ENCODE measurements around the gene ZKSCAN1.
"Not testable (repeated sequence)": the region's sequence is repeated elsewhere in the genome, so short reads cannot be mapped to it uniquely, and the experiment has no call there.

Gene ZKSCAN1

GRCh38 chr7:100003711-100004661 is 11.4 kb upstream of the ZKSCAN1 start:
- DNase-seq (ENCODE audit: low spot score) = no peak

- DNase-seq (ENCODE audit: low spot score) = no peak
These were observed 7.5 kb upstream of the ZKSCAN1 start for GRCh38 chr7:100007887-100008286.

- DNase-seq (ENCODE audit: low spot score) = no peak
These were observed 6.9 kb upstream of the ZKSCAN1 start for GRCh38 chr7:100008525-100008924.

DNA sequence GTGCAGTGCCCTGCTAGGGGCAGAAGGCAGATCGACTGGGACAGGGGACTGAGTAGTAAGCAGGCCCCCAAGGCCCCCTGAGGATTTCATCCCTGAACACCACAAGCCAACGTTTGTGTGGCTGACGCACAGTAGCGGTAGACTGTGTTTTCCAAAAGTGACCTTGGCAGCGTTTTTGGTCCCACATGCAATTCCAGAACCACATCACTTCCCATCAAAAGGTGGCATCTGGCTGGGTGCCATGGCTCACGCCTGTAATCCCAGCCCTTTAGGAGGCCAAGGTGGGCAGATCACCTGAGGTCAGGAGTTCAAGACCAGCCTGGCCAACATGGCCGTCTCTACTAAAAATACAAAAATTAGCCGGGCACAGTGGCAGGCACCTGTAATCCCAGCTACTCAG is 5.4 kb upstream of the ZKSCAN1 start:
- not testable (repeated sequence) for DNase-seq (ENCODE audit: low spot score)

GRCh38 chr7:100010901-100011300 is 4.5 kb upstream of the ZKSCAN1 start:
- DNase-seq (ENCODE audit: low spot score) = no peak

DNA sequence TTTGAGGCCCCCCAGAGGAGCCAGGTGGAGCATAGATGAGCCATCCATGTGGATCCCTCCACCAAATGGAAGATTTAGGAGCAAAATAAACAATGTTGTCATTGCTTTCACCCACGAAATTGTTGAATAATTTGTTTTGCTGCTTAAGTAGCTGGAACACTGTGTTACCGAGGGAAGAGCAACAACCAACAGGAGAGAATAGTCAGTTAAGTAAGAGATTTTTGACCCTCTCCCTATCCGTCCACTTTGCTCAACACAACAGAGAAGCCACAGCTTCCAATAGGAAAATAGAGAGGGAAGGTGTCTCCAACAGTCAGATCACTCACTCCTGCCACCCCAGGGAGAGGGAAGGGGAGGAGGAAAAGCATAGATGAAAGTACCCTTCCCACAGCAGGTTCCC is 3.9 kb upstream of the ZKSCAN1 start:
- no peak for DNase-seq (ENCODE audit: low spot score)

GRCh38 chr7:100012385-100013327 is 2.7 kb upstream of the ZKSCAN1 start:
- DNase-seq (ENCODE audit: low spot score) = peak; percentile 86

- DNase-seq (ENCODE audit: low spot score) = no peak
These were observed 2.1 kb upstream of the ZKSCAN1 start for GRCh38 chr7:100013328-100013676.

DNA sequence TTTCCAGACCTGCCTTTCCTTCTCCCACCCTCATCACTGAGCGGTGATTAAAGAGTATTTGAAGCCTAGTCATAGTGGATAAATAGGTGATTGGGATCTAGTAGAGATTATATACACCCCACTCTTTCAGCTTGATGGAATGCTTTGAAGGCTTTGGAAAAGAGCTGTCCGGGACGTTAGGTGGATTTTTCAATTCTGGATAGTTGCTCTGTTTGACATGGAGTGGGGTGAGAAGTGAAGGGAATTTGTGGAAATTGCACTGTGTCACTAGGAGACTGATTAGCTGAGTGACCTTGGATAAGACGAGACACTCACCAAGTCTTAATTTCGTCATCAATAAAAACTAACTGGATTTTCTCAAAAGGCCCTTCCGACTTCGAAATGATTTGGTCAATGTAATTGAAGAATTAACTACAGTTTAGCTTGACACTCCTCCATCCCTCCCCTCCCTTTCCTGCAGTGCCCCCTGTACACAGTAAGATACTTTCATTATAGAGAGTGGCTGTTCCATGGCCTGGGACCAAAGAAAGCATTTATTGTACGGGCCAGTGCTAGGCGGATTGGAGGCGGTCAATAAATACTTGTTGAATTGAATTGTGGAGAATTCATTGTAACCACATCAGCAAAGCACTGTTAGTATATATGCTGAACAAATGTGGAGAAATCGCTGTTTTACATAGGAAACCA is 962 bp downstream of the ZKSCAN1 start:
- peak; percentile 89 for DNase-seq (ENCODE audit: low spot score)

DNA sequence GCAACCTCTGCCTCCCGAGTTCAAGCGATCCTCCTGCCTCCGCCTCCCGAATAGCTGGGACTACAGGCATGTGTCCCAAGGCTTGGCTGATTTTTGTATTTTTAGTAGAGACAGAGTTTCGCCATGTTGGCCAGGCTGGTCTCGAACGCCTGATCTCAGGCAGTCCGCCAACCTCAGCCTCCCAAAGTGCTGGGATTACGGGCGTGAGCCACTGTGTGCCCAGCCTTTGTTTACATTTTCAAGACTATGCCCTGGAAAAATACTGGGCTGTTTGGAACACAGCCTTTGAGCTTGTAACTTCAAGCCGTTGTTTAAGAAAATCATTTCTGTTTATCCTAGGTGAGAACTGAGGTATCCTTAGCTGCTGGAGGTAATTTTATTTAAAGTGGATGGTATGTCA is 1.9 kb downstream of the ZKSCAN1 start:
- no peak for DNase-seq (ENCODE audit: low spot score)

DNA sequence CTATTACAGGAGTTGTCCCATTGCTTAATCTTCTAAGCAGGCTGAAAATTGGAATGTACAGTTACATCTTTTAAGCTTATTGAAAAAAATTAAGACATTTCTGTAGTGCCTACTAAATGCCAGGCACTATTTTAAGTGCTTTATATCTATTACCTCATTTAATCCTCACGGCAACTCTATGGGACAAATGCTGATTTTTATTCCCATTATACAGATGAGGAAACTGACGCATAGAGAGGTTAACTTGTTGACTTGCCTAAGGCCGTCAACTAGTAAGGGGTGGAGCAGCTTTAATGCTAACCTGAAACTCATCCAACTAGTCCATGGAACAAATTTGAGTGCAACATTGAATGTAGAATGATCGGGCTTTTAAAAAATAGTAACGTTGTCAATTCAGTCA is 2.5 kb downstream of the ZKSCAN1 start:
- DNase-seq (ENCODE audit: low spot score) = no peak

DNA sequence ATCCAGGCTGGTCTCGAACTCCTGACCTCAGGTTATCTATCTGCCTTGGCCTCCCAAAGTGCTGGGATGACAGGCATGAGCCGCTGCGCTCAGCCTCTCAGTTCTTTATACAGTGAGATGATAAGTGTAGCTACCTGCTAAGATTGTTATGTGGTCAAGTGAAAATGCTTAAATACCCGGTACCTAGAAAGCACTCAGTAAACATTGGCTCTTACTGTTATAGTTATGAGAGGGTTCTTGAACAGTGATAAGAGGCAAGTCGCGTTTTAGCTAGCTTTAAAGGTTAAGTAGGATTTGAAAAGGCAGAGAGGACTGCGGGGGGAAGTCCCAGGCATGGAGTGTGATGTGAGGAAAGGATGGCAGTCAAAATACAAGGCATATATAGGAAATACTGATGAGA is 4.5 kb downstream of the ZKSCAN1 start:
- no peak for DNase-seq (ENCODE audit: low spot score)

DNA sequence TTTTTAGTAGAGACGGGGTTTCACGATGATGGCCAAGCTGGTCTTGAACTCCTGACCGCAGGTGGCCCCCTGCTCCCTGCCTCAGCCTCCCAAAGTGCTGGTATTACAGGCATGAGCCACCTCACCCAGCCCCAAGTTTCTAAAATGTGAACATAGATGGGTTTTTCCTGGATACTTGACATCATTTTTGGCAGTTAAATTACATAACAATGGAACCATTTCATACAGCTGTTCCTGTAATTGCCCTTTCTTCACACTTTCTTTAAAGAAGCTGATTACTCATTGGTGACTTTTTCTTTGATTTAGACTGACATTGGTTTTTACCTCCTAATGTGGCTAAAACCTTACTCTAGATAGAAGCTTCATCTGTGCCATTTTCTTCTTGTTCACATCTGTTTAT is 5.9 kb downstream of the ZKSCAN1 start:
- no peak for DNase-seq (ENCODE audit: low spot score)

DNA sequence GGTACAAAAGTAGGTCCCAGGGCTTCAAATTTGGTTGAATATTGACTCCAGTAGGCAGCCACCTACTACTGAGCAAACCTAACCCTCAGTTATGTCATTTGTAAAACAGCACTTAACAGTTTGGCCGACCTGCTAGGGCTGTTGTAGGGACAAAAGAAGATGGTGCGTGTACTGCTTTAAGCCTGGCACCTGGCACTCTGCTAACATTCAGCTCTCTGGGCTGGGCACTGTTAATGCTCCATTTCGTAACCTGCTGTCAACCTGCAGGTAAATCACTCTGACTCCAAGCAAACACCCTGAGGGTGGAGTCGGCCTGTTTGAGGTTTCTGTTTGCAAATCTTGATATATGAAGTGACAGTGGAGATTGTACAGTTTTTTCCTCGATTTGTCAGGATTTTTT is 7.2 kb downstream of the ZKSCAN1 start:
- DNase-seq (ENCODE audit: low spot score) = no peak

DNA sequence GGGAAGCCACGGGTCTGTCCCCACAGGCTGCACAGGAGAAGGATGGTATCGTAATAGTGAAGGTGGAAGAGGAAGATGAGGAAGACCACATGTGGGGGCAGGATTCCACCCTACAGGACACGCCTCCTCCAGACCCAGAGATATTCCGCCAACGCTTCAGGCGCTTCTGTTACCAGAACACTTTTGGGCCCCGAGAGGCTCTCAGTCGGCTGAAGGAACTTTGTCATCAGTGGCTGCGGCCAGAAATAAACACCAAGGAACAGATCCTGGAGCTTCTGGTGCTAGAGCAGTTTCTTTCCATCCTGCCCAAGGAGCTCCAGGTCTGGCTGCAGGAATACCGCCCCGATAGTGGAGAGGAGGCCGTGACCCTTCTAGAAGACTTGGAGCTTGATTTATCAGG is 8.1 kb downstream of the ZKSCAN1 start:
- no peak for DNase-seq (ENCODE audit: low spot score)

DNA sequence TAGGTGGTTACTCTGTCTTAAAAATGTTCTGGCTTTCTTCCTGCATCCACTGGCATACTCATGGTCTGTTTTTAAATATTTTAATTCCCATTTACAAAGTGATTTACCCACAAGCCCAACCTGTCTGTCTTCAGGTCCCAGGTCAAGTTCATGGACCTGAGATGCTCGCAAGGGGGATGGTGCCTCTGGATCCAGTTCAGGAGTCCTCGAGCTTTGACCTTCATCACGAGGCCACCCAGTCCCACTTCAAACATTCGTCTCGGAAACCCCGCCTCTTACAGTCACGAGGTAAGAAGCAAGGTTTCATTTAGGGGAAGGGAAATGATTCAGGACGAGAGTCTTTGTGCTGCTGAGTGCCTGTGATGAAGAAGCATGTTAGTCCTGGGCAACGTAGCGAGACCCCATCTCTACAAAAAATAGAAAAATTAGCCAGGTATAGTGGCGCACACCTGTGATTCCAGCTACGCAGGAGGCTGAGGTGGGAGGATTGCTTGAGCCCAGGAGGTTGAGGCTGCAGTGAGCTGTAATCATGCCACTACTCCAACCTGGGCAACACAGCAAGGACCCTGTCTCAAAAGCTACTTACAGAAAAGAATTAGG is 8.7 kb downstream of the ZKSCAN1 start:
- no peak for DNase-seq (ENCODE audit: low spot score)

GRCh38 chr7:100027197-100027596 is 11.8 kb downstream of the ZKSCAN1 start:
- no peak for DNase-seq (ENCODE audit: low spot score)

- no peak for DNase-seq (ENCODE audit: low spot score)
These were observed 14.2 kb downstream of the ZKSCAN1 start for GRCh38 chr7:100029596-100029995.

- DNase-seq (ENCODE audit: low spot score) = no peak
These were observed 18.1 kb downstream of the ZKSCAN1 start for GRCh38 chr7:100033526-100033925.

- peak; percentile 32 for DNase-seq (ENCODE audit: low spot score)
These were observed 19.6 kb downstream of the ZKSCAN1 start for GRCh38 chr7:100034871-100035510.

DNA sequence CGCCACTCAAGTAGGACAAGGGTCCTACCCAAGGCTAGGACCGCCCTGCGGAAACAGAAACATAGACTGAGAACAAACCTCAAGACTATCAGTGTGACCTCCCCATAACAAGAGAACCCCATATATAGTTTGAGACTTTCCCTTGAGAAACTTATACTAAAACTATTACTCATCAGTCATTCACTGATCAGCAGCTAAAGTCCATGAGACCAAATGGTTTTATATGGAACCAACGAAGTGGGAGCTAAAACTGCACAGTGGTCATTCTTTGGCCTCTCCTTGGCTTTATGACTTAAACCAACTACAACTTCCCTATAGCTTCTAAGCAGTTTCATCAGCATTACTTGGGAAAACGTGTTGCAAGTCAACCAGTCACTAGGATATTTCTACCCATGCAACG is 20.5 kb downstream of the ZKSCAN1 start:
- DNase-seq (ENCODE audit: low spot score) = no peak
